Fibroblast of pulmonary artery (primary cell): ENCODE measurements around the gene DDA1.

Source experiments
- DNase-seq: peaks from one replicate; pipeline ENCODE4 v3.0.0-alpha.2; 2010; ENCODE audit warnings: low read depth
- H3K4me3 ChIP-seq: replicated peaks from 2 replicates; pipeline ENCODE4 v1.5.1; 2011; ENCODE audit warnings: low read depth, mild to moderate bottlenecking, control low read depth, low read length, moderate library complexity
- TF ChIP-seq, protein P1 (sequence below): IDR thresholded peaks from 2 replicates; pipeline ENCODE4 v1.5.1; 2011; ENCODE audit warnings: mild to moderate bottlenecking, control low read depth, low read length, inconsistent platforms; ENCODE audit errors: missing control alignments

DDA1 gene

DNA sequence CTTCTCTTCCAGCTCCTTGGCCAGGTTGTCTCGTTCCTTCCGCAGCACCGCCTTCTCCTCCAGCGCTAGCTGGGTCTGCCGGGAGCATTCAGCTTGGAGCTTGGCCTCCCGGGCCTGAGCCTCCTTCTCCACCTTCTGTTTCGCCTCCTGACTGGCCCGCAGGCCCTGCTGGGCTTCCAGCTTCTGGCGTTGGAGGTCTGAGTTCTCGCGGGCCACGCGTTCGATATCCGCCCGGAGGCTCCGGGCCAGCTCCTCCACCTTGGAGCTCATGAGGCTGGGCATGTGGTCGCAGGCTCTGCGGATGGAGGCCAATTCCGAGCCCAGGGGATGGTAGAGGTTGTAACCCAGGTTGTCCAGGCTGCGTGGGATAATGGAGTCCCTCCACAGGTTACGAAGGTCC lies 56.0 kb downstream of the DDA1 start:
- no peak for DNase-seq
- TF ChIP-seq, protein P1, sequence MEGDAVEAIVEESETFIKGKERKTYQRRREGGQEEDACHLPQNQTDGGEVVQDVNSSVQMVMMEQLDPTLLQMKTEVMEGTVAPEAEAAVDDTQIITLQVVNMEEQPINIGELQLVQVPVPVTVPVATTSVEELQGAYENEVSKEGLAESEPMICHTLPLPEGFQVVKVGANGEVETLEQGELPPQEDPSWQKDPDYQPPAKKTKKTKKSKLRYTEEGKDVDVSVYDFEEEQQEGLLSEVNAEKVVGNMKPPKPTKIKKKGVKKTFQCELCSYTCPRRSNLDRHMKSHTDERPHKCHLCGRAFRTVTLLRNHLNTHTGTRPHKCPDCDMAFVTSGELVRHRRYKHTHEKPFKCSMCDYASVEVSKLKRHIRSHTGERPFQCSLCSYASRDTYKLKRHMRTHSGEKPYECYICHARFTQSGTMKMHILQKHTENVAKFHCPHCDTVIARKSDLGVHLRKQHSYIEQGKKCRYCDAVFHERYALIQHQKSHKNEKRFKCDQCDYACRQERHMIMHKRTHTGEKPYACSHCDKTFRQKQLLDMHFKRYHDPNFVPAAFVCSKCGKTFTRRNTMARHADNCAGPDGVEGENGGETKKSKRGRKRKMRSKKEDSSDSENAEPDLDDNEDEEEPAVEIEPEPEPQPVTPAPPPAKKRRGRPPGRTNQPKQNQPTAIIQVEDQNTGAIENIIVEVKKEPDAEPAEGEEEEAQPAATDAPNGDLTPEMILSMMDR: no peak
- no peak overlapping the region for H3K4me3 ChIP-seq

DNA sequence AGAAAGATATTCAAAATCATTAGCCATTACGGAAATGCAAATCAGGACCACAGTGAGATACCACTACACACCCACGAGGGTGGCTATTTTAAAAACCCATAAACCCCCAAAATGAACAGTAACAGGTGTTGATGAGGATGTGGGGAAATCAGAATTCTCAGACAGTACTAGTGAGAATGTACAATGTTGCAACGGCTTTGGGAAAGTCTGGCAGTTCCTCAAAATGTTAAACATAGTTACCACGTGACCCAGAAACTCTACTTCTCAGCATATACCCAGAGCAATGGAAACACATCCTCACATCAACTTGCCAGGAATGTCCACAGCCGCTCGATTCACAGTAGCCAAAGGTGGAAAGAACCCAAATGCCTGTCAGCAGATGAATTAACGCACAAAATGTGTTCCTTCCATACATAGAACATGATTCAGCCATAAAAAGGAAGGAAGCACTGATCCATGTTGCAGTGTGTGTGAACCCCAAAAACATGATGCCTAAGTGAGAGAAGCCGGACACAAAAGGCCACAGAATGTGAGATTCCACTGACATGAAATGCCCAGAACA lies 60.7 kb downstream of the DDA1 start:
- no peak overlapping the region for H3K4me3 ChIP-seq
- DNase-seq: peak; percentile 84
- TF ChIP-seq, protein P1: no peak
